GM12878 (cell line): Measurements from ENCODE around the gene TCF4. TPM values are rescaled to one million over a fixed set of nuclear protein-coding genes. Genes with fewer than 3 reads are reported as not detected.

ENCODE experiments used
- ATAC-seq: fragments of 200-7000 bp; cut with Tn5 transposase; 3 replicates; pipeline ENCODE4 v1.9.1; 2020; ENCODE audit warnings: mild to moderate bottlenecking, moderate library complexity
- BruUV-seq: library from RNA; stranded (reverse); fragments of 400-500 nt; replicated peaks from 2 replicates; lab custom pipeline; 2021; lab: Mats Ljungman, UMichigan
- CTCF ChIA-PET: fragments of 300-600 bp; sonication (Branson Sonifier 250); formaldehyde crosslinking; extraction: SDS; loops from one replicate; lab custom pipeline; 2021; ENCODE audit warnings: inconsistent platforms; lab: Yijun Ruan, JAX
- POLR2A ChIA-PET: fragments of 350-600 bp; formaldehyde crosslinking; extraction: SDS; loops from one replicate; lab custom pipeline; 2021; ENCODE audit warnings: inconsistent platforms; lab: Charles Lee
- RAD21 ChIA-PET: fragments of 300-600 bp; sonication (Branson Sonifier 250); formaldehyde crosslinking; loops from one replicate; lab custom pipeline; 2023; ENCODE audit warnings: antibody characterized with exemption; ENCODE audit not compliant: unreplicated experiment; lab: Charles Lee
- SMC1A ChIA-PET: fragments of 300-600 bp; sonication (Branson Sonifier 250); formaldehyde crosslinking; loops from one replicate; lab custom pipeline; 2023; ENCODE audit not compliant: unreplicated experiment, uncharacterized antibody; lab: Charles Lee
- DNase-seq: peaks from one replicate; pipeline ENCODE4 v3.0.0-alpha.2; 2011; ENCODE audit warnings: low read depth, low spot score
- FAIRE-seq: peaks from 3 replicates; lab custom pipeline; 2011; peaks lifted over from hg19 to GRCh38; lab: Jason Lieb, UNC
- H2AFZ ChIP-seq: 2 replicates; pipeline ENCODE4 v1.6.0; 2011; ENCODE audit warnings: low read depth, low read length, control low read depth; ENCODE audit not compliant: control insufficient read depth
- H3K27ac ChIP-seq: 2 replicates; pipeline ENCODE4 v1.5.1; 2011; ENCODE audit warnings: control low read depth; ENCODE audit not compliant: control insufficient read depth, insufficient read depth
- H3K27me3 ChIP-seq, 2 experiments: replicated peaks in 1 of 2; 2 replicates each; pipeline versions ENCODE4 v1.6.0 to v1.6.1; 2011; ENCODE audit warnings: low read length in 1 of 2; ENCODE audit not compliant: control insufficient read depth in 2 of 2, insufficient read depth in 2 of 2
- H3K36me3 ChIP-seq, 2 experiments: 2 replicates each; pipeline ENCODE4 v1.5.1; 2011; ENCODE audit warnings: low read length in 1 of 2; ENCODE audit not compliant: control insufficient read depth in 2 of 2, insufficient read depth in 2 of 2
- H3K4me1 ChIP-seq: 2 replicates; pipeline ENCODE4 v1.6.1; 2011; ENCODE audit warnings: mild to moderate bottlenecking, low read length, moderate library complexity, mixed read lengths; ENCODE audit not compliant: control insufficient read depth, insufficient read depth
- H3K4me2 ChIP-seq: 2 replicates; pipeline ENCODE4 v1.6.0; 2011; ENCODE audit warnings: control low read depth; ENCODE audit not compliant: control insufficient read depth, insufficient read depth
- H3K4me3 ChIP-seq: fragments of 200-600 bp; sonication (generic); 2 replicates; pipeline ENCODE4 v1.5.1; 2016
- H3K79me2 ChIP-seq: 2 replicates; pipeline ENCODE4 v1.6.0; 2011; ENCODE audit warnings: low read length; ENCODE audit not compliant: control insufficient read depth, insufficient read depth
- H3K9ac ChIP-seq: 2 replicates; pipeline ENCODE4 v1.8.0; 2011; ENCODE audit warnings: low read length, control low read depth, mixed read lengths; ENCODE audit not compliant: control insufficient read depth, insufficient read depth
- H3K9me3 ChIP-seq: replicated peaks from 3 replicates; pipeline ENCODE4 v1.5.1; 2011; ENCODE audit warnings: mild to moderate bottlenecking, low read length; ENCODE audit not compliant: control insufficient read depth, insufficient read depth
- H4K20me1 ChIP-seq: 2 replicates; pipeline ENCODE4 v1.6.0; 2011; ENCODE audit not compliant: control insufficient read depth, insufficient read depth
- ASH2L ChIP-seq: fragments of 300-600, 200-600 bp; sonication (generic); IDR thresholded peaks from 2 replicates; pipeline ENCODE4 v1.6.1; 2017; ENCODE audit warnings: low read depth, mild to moderate bottlenecking, borderline replicate concordance
- BACH1 ChIP-seq: fragments of 450-650 bp; IDR thresholded peaks from 2 replicates; pipeline ENCODE4 v1.6.1; 2017; ENCODE audit warnings: mild to moderate bottlenecking, borderline replicate concordance
- BCL11A ChIP-seq: IDR thresholded peaks from 2 replicates; pipeline ENCODE4 v1.6.1; 2011; ENCODE audit warnings: low read depth, low read length
- ETV6 ChIP-seq, 2 experiments: fragments of 450-650 bp in 1 of 2; IDR thresholded peaks in 1 of 2; conservative IDR thresholded peaks in 1 of 2; 2 replicates each; pipeline ENCODE4 v1.6.1; 2014; ENCODE audit warnings: antibody characterized with exemption in 1 of 2, borderline replicate concordance in 1 of 2, low read depth in 1 of 2, mild to moderate bottlenecking in 1 of 2, moderate library complexity in 1 of 2
- MEF2A ChIP-seq: IDR thresholded peaks from 2 replicates; pipeline ENCODE4 v1.6.1; 2011; ENCODE audit warnings: low read depth, mild to moderate bottlenecking, low read length, moderate library complexity; ENCODE audit not compliant: insufficient read depth
- RAD51 ChIP-seq: fragments of 450-650 bp; IDR thresholded peaks from 2 replicates; pipeline ENCODE4 v1.6.1; 2016; ENCODE audit warnings: moderate library complexity, mild to moderate bottlenecking, inconsistent platforms
- RUNX3 ChIP-seq: IDR thresholded peaks from 2 replicates; pipeline ENCODE4 v1.6.1; 2012; ENCODE audit warnings: low read length, inconsistent platforms
- SUZ12 ChIP-seq: fragments of 200-600 bp; sonication (generic); IDR thresholded peaks from one replicate; pipeline ENCODE4 v1.6.1; 2018; ENCODE audit warnings: antibody characterized with exemption, mild to moderate bottlenecking; ENCODE audit not compliant: unreplicated experiment
- TBL1XR1 ChIP-seq: IDR thresholded peaks from 2 replicates; pipeline ENCODE4 v1.6.1; 2012; ENCODE audit warnings: low read depth, low read length, improper control_type of control experiment
- in situ Hi-C: fragments of 300-500 bp; cut with MboI; formaldehyde crosslinking; loops from 9 replicates; pipeline ENCODE4 v1.14.3; 2018; ENCODE audit warnings: mixed read lengths
- intact Hi-C: fragments of 100-400 bp; cut with micrococcal nuclease; formaldehyde crosslinking; loops from one replicate; pipeline ENCODE4 v1.14.2; 2022; ENCODE audit not compliant: unreplicated experiment
- polyA plus RNA-seq, 11 experiments: library from polyadenylated mRNA; depleted of rRNA in 4 of 11; unstranded in 6 of 11; stranded (reverse) in 5 of 11; fragments of >200 nt; fragmentation: Nextera tagmentation in 4 of 11; fragmentation: Illumina TruSeq in 1 of 11; extraction: Ambion mirVana in 4 of 11; extraction: Trizol in 1 of 11; gene quantifications; 1 replicate in 1 of 11; 2 replicates in 10 of 11; pipeline versions ENCODE4 v1.2.1 to v1.2.3, GENCODE V29; 2011 to 2016; ENCODE audit warnings: inconsistent platforms in 2 of 11, missing spikeins in 2 of 11, low read depth in 1 of 11
- total RNA-seq, 4 experiments: library from RNA; depleted of rRNA in 3 of 4; stranded (reverse); fragments of >200 nt in 3 of 4; fragmentation: Illumina TruSeq in 1 of 4; extraction: Trizol in 1 of 4; gene quantifications; 2 replicates each; pipeline versions ENCODE4 v1.2.1 to v1.2.3, GENCODE V29; 2013 to 2021
- TF ChIP-seq, protein P1 (sequence below): fragments of 450-650 bp; IDR thresholded peaks from 2 replicates; pipeline ENCODE4 v1.6.1; 2017; ENCODE audit warnings: mild to moderate bottlenecking, low read depth, inconsistent platforms; ENCODE audit not compliant: poor library complexity, severe bottlenecking
- TF ChIP-seq, protein P2 (sequence below): fragments of 150-350 bp; IDR thresholded peaks from 2 replicates; pipeline ENCODE4 v1.6.1; 2016; ENCODE audit warnings: low read depth, low read length
- TF ChIP-seq, protein P3 (sequence below), 3 experiments: IDR thresholded peaks in 2 of 3; conservative IDR thresholded peaks in 1 of 3; 2 replicates each; pipeline ENCODE4 v1.5.1; 2011; ENCODE audit warnings: low read depth in 3 of 3, low read length in 3 of 3, mild to moderate bottlenecking in 3 of 3, control low read depth in 2 of 3, moderate library complexity in 2 of 3, inconsistent platforms in 1 of 3, mixed read lengths in 1 of 3; ENCODE audit not compliant: control insufficient read depth in 2 of 3, insufficient read depth in 1 of 3; ENCODE audit errors: extremely low read depth in 1 of 3

TCF4 gene
- total and polyA plus RNA-seq, 10 of the 15 experiments (the other 5 are each of a cell fraction or from before 2014, with no cell fraction given): 15.2 to 94.0 (median 31.5) TPM

DNA sequence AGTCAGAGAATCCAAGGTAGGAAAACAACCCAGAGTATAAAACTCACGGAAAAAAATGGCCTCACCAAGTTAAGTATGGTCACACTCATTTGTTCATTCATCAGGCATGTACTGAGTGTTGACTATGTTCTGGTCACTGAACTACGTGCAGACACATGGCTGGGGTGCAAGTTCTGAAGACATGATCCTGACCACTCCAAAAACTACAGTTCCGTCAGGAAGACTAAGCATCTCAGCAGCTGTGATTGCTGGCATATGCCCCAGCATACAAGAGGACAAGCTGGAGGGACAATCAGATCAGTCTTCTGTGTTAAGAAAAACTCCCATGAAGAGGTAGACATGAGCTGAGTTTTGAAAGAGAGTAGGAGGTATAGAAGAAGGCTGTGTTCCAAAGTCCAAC lies 72.8 kb downstream of the TCF4 start (continued):
- TF ChIP-seq, protein P1, sequence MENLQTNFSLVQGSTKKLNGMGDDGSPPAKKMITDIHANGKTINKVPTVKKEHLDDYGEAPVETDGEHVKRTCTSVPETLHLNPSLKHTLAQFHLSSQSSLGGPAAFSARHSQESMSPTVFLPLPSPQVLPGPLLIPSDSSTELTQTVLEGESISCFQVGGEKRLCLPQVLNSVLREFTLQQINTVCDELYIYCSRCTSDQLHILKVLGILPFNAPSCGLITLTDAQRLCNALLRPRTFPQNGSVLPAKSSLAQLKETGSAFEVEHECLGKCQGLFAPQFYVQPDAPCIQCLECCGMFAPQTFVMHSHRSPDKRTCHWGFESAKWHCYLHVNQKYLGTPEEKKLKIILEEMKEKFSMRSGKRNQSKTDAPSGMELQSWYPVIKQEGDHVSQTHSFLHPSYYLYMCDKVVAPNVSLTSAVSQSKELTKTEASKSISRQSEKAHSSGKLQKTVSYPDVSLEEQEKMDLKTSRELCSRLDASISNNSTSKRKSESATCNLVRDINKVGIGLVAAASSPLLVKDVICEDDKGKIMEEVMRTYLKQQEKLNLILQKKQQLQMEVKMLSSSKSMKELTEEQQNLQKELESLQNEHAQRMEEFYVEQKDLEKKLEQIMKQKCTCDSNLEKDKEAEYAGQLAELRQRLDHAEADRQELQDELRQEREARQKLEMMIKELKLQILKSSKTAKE: no peak
- TF ChIP-seq BACH1: no peak

DNA sequence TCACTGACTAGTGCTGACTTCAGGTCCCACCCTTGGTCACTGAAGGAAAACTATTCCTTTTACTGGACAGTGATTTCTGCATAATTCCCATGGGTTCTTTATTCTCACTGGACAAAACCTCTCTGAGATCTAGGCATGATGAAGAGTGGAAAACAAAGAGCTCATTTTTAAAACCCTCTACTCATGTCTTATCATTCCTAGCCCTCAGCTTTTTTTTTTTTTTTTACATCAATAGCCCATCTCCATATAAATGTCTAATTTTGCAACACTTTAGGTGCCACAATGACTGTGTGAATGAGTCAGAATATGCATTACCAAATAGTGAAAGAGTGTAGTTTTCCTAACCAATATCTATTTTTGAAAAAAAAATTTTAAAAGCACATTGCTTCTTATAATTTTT lies 74.8 kb downstream of the TCF4 start:
- no peak overlapping the region for H3K4me3 ChIP-seq
- no peaks in the 10 kb centered on the region for H3K36me3 ChIP-seq
- POLR2A ChIA-PET: interaction anchor here (0.7 kb wide), 1 partner anchor 92 kb away, joined by 3 read pairs; no protein-coding TSS in a partner anchor
- H3K27me3 ChIP-seq: no peaks in the 10 kb centered on the region
- ATAC-seq (no peak), FAIRE-seq (no peak), DNase-seq (no peak)
- intact Hi-C loops (no loop called here), in situ Hi-C loops (loop anchor here (10.0 kb wide), 1 partner anchor 278 kb away; no protein-coding TSS in a partner anchor)
- H3K4me1 ChIP-seq: no peaks in the 10 kb centered on the region
- BruUV-seq: no TSS peak
- H3K9me3 ChIP-seq: no peaks in the 10 kb centered on the region
- RAD21 ChIA-PET: no interaction called here
- H3K9ac ChIP-seq: no peak overlapping the region
- H3K27ac ChIP-seq: no peak overlapping the region
- H4K20me1 ChIP-seq: no peaks in the 10 kb centered on the region
- no peak overlapping the region for H2AFZ ChIP-seq
- SMC1A ChIA-PET: interaction anchor here (0.8 to 1.3 kb wide), 2 partner anchors 10 to 98 kb away, joined by 3 read pairs; no protein-coding TSS in a partner anchor
- CTCF ChIA-PET: interaction anchor here (1.1 kb wide), 1 partner anchor 9 kb away, joined by 4 read pairs; no protein-coding TSS in a partner anchor
- H3K4me2 ChIP-seq: no peak overlapping the region
- no peaks in the 10 kb centered on the region for H3K79me2 ChIP-seq
- no peak for TF ChIP-seq SUZ12
- TF ChIP-seq ASH2L: no peak
- no peak for TF ChIP-seq RAD51
- no peak for TF ChIP-seq MEF2A
- TF ChIP-seq ETV6 (conservative IDR thresholded peaks at IDR 0.05 in 1 of 2, IDR thresholded peaks at IDR 0.05 in 1 of 2; ENCODE audit: borderline replicate concordance in 1 of 2, low read depth in 1 of 2): no peak
- TF ChIP-seq BCL11A: no peak
- TF ChIP-seq, protein P2, sequence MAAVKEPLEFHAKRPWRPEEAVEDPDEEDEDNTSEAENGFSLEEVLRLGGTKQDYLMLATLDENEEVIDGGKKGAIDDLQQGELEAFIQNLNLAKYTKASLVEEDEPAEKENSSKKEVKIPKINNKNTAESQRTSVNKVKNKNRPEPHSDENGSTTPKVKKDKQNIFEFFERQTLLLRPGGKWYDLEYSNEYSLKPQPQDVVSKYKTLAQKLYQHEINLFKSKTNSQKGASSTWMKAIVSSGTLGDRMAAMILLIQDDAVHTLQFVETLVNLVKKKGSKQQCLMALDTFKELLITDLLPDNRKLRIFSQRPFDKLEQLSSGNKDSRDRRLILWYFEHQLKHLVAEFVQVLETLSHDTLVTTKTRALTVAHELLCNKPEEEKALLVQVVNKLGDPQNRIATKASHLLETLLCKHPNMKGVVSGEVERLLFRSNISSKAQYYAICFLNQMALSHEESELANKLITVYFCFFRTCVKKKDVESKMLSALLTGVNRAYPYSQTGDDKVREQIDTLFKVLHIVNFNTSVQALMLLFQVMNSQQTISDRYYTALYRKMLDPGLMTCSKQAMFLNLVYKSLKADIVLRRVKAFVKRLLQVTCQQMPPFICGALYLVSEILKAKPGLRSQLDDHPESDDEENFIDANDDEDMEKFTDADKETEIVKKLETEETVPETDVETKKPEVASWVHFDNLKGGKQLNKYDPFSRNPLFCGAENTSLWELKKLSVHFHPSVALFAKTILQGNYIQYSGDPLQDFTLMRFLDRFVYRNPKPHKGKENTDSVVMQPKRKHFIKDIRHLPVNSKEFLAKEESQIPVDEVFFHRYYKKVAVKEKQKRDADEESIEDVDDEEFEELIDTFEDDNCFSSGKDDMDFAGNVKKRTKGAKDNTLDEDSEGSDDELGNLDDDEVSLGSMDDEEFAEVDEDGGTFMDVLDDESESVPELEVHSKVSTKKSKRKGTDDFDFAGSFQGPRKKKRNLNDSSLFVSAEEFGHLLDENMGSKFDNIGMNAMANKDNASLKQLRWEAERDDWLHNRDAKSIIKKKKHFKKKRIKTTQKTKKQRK: no peak
- TF ChIP-seq, protein P3, sequence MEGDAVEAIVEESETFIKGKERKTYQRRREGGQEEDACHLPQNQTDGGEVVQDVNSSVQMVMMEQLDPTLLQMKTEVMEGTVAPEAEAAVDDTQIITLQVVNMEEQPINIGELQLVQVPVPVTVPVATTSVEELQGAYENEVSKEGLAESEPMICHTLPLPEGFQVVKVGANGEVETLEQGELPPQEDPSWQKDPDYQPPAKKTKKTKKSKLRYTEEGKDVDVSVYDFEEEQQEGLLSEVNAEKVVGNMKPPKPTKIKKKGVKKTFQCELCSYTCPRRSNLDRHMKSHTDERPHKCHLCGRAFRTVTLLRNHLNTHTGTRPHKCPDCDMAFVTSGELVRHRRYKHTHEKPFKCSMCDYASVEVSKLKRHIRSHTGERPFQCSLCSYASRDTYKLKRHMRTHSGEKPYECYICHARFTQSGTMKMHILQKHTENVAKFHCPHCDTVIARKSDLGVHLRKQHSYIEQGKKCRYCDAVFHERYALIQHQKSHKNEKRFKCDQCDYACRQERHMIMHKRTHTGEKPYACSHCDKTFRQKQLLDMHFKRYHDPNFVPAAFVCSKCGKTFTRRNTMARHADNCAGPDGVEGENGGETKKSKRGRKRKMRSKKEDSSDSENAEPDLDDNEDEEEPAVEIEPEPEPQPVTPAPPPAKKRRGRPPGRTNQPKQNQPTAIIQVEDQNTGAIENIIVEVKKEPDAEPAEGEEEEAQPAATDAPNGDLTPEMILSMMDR (IDR thresholded peaks at IDR 0.05 in 2 of 3, conservative IDR thresholded peaks at IDR 0.05 in 1 of 3; ENCODE audit: control insufficient read depth in 2 of 3, extremely low read depth in 1 of 3, insufficient read depth in 1 of 3, low read depth in 3 of 3, low read length in 3 of 3): no peak
- no peak for TF ChIP-seq RUNX3
- no peak for TF ChIP-seq TBL1XR1
